OCI-LY1 (cell line): ENCODE results near the gene RNF167.
"Not testable (repeated sequence)": the region's sequence is repeated elsewhere in the genome, so short reads cannot be mapped to it uniquely, and the experiment has no call there.

ENCODE experiments used
- H2AFZ ChIP-seq: fragments of 200-600 bp; sonication (generic), shearing (Covaris generic); 2 replicates; pipeline ENCODE4 v1.6.0; 2014; ENCODE audit warnings: antibody characterized with exemption, mild to moderate bottlenecking, low read length
- H3F3A ChIP-seq: fragments of 200-600 bp; sonication (generic), shearing (Covaris generic); 2 replicates; pipeline ENCODE4 v1.6.0; 2014; ENCODE audit warnings: mild to moderate bottlenecking, antibody characterized with exemption, low read length, moderate library complexity; ENCODE audit not compliant: insufficient read depth
- H3K27ac ChIP-seq: fragments of 200-600 bp; sonication (generic); 2 replicates; pipeline ENCODE4 v1.5.1; 2014; ENCODE audit warnings: low read length, mixed run types, mild to moderate bottlenecking, low read depth; ENCODE audit not compliant: poor library complexity, severe bottlenecking
- H3K27me3 ChIP-seq: fragments of 200-600 bp; sonication (generic); 2 replicates; pipeline ENCODE4 v1.6.0; 2014; ENCODE audit warnings: antibody characterized with exemption, mild to moderate bottlenecking, low read length, moderate library complexity; ENCODE audit not compliant: insufficient read depth
- H3K36me3 ChIP-seq: fragments of 200-600 bp; sonication (generic); 2 replicates; pipeline ENCODE4 v1.6.1; 2014; ENCODE audit warnings: mild to moderate bottlenecking, antibody characterized with exemption, low read length, moderate library complexity, mixed read lengths; ENCODE audit not compliant: insufficient read depth
- H3K4me1 ChIP-seq: fragments of 200-600 bp; sonication (generic); 2 replicates; pipeline ENCODE4 v1.5.1; 2014; ENCODE audit warnings: mild to moderate bottlenecking, low read length, moderate library complexity; ENCODE audit not compliant: insufficient read depth, severe bottlenecking
- H3K4me2 ChIP-seq: fragments of 200-600 bp; sonication (generic), shearing (Covaris generic); 2 replicates; pipeline ENCODE4 v1.6.1; 2014; ENCODE audit warnings: low read length
- H3K4me3 ChIP-seq: fragments of 200-600 bp; sonication (generic); 2 replicates; pipeline ENCODE4 v1.5.1; 2014; ENCODE audit warnings: low read length, low read depth, mild to moderate bottlenecking, mixed read lengths; ENCODE audit not compliant: poor library complexity, severe bottlenecking
- H3K79me2 ChIP-seq: fragments of 200-600 bp; shearing (Covaris generic); 2 replicates; pipeline ENCODE4 v1.6.1; 2016; ENCODE audit warnings: mixed run types, low read length, mixed read lengths; ENCODE audit not compliant: insufficient read depth
- H3K9ac ChIP-seq: fragments of 200-600 bp; sonication (generic), shearing (Covaris generic); 2 replicates; pipeline ENCODE4 v1.6.1; 2014; ENCODE audit warnings: mild to moderate bottlenecking, low read length, mixed read lengths
- H3K9me2 ChIP-seq: fragments of 200-600 bp; sonication (generic), shearing (Covaris generic); 2 replicates; pipeline ENCODE4 v1.6.1; 2014; ENCODE audit warnings: low read depth, mild to moderate bottlenecking, low read length, mixed read lengths
- H3K9me3 ChIP-seq: fragments of 200-600 bp; shearing (Covaris generic); 2 replicates; pipeline ENCODE4 v1.6.1; 2014; ENCODE audit warnings: low read length, mixed read lengths
- H4K20me1 ChIP-seq: fragments of 200-600 bp; sonication (generic), shearing (Covaris generic); 2 replicates; pipeline ENCODE4 v1.6.0; 2016; ENCODE audit warnings: mild to moderate bottlenecking, low read length; ENCODE audit not compliant: insufficient read depth
- CTCF ChIP-seq: fragments of 200-600 bp; sonication (generic), shearing (Covaris generic); IDR thresholded peaks from 2 replicates; pipeline ENCODE4 v1.5.1; 2017; ENCODE audit warnings: mild to moderate bottlenecking, antibody characterized with exemption, low read length, moderate library complexity, mixed read lengths
- EZH2 ChIP-seq: fragments of 200-600 bp; sonication (generic), shearing (Covaris generic); IDR thresholded peaks from 2 replicates; pipeline ENCODE4 v1.8.0; 2017; ENCODE audit warnings: borderline replicate concordance, mixed run types, mild to moderate bottlenecking, antibody characterized with exemption, low read length, moderate library complexity, mixed read lengths

The RNF167 gene

GRCh38 chr17:4919511-4920047, 20.5 kb upstream of the RNF167 start:
- H3K4me3 ChIP-seq, result no peak overlapping the region
- no peak for TF ChIP-seq CTCF
- TF ChIP-seq EZH2, result no peak
- H3K9me3 ChIP-seq, result no peaks in the 10 kb centered on the region
- H2AFZ ChIP-seq, result no peak overlapping the region
- no peaks in the 10 kb centered on the region for H3K27me3 ChIP-seq
- H3F3A ChIP-seq, result no peaks in the 10 kb centered on the region
- no peak overlapping the region for H3K9ac ChIP-seq
- no peaks in the 10 kb centered on the region for H3K36me3 ChIP-seq
- no peaks in the 10 kb centered on the region for H3K4me1 ChIP-seq
- H4K20me1 ChIP-seq, result no peaks in the 10 kb centered on the region
- no peaks in the 10 kb centered on the region for H3K79me2 ChIP-seq
- H3K4me2 ChIP-seq, result no peak overlapping the region
- no peak overlapping the region for H3K27ac ChIP-seq
- H3K9me2 ChIP-seq, result no peaks in the 10 kb centered on the region

- Histone ChIP-seq H3F3A (no peaks in the 10 kb centered on the region), H3K79me2 (no peaks in the 10 kb centered on the region), H3K9ac (no peak overlapping the region), H3K9me2 (no peaks in the 10 kb centered on the region), H3K36me3 (no peaks in the 10 kb centered on the region), H2AFZ (no peak overlapping the region), H3K27me3 (no peaks in the 10 kb centered on the region), H3K4me1 (no peaks in the 10 kb centered on the region), H3K4me2 (no peak overlapping the region), H3K9me3 (no peaks in the 10 kb centered on the region), H3K4me3 (no peak overlapping the region), H4K20me1 (no peaks in the 10 kb centered on the region), H3K27ac (no peak overlapping the region)
- TF ChIP-seq CTCF, result no peak
- TF ChIP-seq EZH2, result no peak
Observed at GRCh38 chr17:4920351-4921048, 19.6 kb upstream of the RNF167 start.

- TF ChIP-seq EZH2 (no peak), CTCF (no peak)
- Histone ChIP-seq H3K9ac (no peak overlapping the region), H3K27ac (no peak overlapping the region), H4K20me1 (no peaks in the 10 kb centered on the region), H3K27me3 (no peaks in the 10 kb centered on the region), H3K36me3 (no peaks in the 10 kb centered on the region), H3K9me2 (no peaks in the 10 kb centered on the region), H3F3A (no peaks in the 10 kb centered on the region), H3K4me1 (no peaks in the 10 kb centered on the region), H3K4me2 (no peak overlapping the region), H3K9me3 (no peaks in the 10 kb centered on the region), H3K79me2 (no peaks in the 10 kb centered on the region), H3K4me3 (no peak overlapping the region), H2AFZ (no peak overlapping the region)
Observed at GRCh38 chr17:4921320-4921719, 18.7 kb upstream of the RNF167 start.

GRCh38 chr17:4926577-4927335, 13.3 kb upstream of the RNF167 start:
- H3K4me2 ChIP-seq, H3K9me3 ChIP-seq, H3K27ac ChIP-seq, H3F3A ChIP-seq, H3K27me3 ChIP-seq, H2AFZ ChIP-seq, H3K79me2 ChIP-seq, H3K36me3 ChIP-seq, H3K9ac ChIP-seq, H4K20me1 ChIP-seq, H3K4me3 ChIP-seq, H3K4me1 ChIP-seq, H3K9me2 ChIP-seq: not testable (repeated sequence)
